Gastrocnemius medialis (tissue), 4 donors: ENCODE measurements around the gene TEAD4.

Experiments
- POLR2A ChIP-seq, 2 donors: fragments of 450-650 bp; IDR thresholded peaks; one replicate each; pipeline ENCODE4 v1.6.1; 2017; ENCODE audit warnings: antibody characterized with exemption in 2 of 2, mild to moderate bottlenecking in 2 of 2, moderate library complexity in 2 of 2
- TF ChIP-seq, protein P1 (sequence below), 5 experiments: fragments of 450-650 bp in 3 of 5; fragments of 200-600 bp in 2 of 5; sonication (generic) in 2 of 5; IDR thresholded peaks in 4 of 5; conservative IDR thresholded peaks in 1 of 5; 1 replicate in 4 of 5; 2 replicates in 1 of 5; pipeline ENCODE4 v1.5.1; 2016 to 2019; ENCODE audit warnings: antibody characterized with exemption in 5 of 5, mild to moderate bottlenecking in 3 of 5, moderate library complexity in 3 of 5

DNA sequence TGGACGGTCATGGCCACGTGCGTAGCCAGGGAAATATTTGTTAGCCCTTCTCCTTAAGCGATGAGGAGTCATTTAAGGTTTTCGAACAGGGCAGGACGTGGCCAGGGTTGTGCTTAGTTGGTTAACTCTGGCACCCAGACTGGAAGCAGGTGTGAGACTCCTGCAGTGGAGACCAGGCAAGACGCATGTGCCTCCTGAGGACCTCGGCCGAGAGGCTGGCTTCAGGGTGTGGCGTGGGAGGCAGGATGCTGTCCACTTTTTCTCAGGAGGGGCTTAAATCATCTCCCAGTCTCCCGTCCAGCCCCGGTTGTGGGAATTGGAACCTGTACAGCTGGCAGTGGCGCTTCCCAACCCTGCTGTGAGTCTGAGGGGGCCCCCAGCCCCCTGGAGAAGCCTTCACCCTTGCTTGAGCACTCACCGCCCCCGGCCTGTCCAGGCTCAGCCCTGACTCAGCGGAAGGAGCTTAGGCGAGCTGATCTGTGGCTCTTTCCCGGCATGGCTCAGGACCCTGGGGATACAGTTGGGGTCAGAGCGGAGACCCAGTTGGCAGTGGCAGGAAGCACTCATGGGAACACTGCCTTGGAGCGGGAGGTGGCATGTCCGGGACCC, 71.7 kb downstream of the TEAD4 start:
- TF ChIP-seq, protein P1, sequence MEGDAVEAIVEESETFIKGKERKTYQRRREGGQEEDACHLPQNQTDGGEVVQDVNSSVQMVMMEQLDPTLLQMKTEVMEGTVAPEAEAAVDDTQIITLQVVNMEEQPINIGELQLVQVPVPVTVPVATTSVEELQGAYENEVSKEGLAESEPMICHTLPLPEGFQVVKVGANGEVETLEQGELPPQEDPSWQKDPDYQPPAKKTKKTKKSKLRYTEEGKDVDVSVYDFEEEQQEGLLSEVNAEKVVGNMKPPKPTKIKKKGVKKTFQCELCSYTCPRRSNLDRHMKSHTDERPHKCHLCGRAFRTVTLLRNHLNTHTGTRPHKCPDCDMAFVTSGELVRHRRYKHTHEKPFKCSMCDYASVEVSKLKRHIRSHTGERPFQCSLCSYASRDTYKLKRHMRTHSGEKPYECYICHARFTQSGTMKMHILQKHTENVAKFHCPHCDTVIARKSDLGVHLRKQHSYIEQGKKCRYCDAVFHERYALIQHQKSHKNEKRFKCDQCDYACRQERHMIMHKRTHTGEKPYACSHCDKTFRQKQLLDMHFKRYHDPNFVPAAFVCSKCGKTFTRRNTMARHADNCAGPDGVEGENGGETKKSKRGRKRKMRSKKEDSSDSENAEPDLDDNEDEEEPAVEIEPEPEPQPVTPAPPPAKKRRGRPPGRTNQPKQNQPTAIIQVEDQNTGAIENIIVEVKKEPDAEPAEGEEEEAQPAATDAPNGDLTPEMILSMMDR (IDR thresholded peaks at IDR 0.05 in 4 of 5, conservative IDR thresholded peaks at IDR 0.05 in 1 of 5), result no peak
- no peak for TF ChIP-seq POLR2A (IDR thresholded peaks at IDR 0.05)
